Panc1 (cell line): Measurements from ENCODE around the gene EEIG1. TPM values are rescaled to one million over a fixed set of nuclear protein-coding genes. Genes with fewer than 3 reads are reported as not detected.

Source experiments
- ATAC-seq: fragments of 200-7000 bp; cut with Tn5 transposase; 2 replicates; pipeline ENCODE4 v1.9.1; 2020; ENCODE audit warnings: mild to moderate bottlenecking, moderate library complexity
- BruUV-seq: library from RNA; stranded (reverse); fragments of 400-500 nt; replicated peaks from 2 replicates; lab custom pipeline; 2021; lab: Mats Ljungman, UMichigan
- CTCF ChIA-PET: fragments of 300-600 bp; sonication (Branson Sonifier 250); formaldehyde crosslinking; loops from one replicate; lab custom pipeline; 2022; ENCODE audit warnings: antibody characterized with exemption; lab: Charles Lee
- POLR2A ChIA-PET: fragments of 300-600 bp; sonication (Branson Sonifier 250); formaldehyde crosslinking; loops from one replicate; lab custom pipeline; 2022; ENCODE audit warnings: antibody characterized with exemption; lab: Charles Lee
- DNase-seq: peaks from one replicate; pipeline ENCODE4 v3.0.0-alpha.2; 2010; ENCODE audit warnings: low read depth, low spot score
- H3K27ac ChIP-seq: 2 replicates; pipeline ENCODE4 v1.5.1; 2011; ENCODE audit warnings: mild to moderate bottlenecking, low read length, inconsistent platforms
- H3K27me3 ChIP-seq: fragments of 200-500 bp; sonication (Bioruptor generic); 2 replicates; pipeline ENCODE4 v1.6.0; 2014; ENCODE audit warnings: low read length, inconsistent platforms; ENCODE audit not compliant: control insufficient read depth, insufficient read depth
- H3K36me3 ChIP-seq: fragments of 200-500 bp; sonication (Bioruptor generic); 2 replicates; pipeline ENCODE4 v1.5.1; 2014; ENCODE audit warnings: inconsistent platforms, mild to moderate bottlenecking, low read length, moderate library complexity; ENCODE audit not compliant: control insufficient read depth, insufficient read depth
- H3K4me1 ChIP-seq: 2 replicates; pipeline ENCODE4 v1.5.1; 2011; ENCODE audit warnings: inconsistent platforms, mild to moderate bottlenecking, low read length, moderate library complexity; ENCODE audit not compliant: control insufficient read depth, insufficient read depth
- H3K4me3 ChIP-seq, 2 experiments: 2 replicates each; pipeline ENCODE4 v1.5.1; 2011 to 2012; ENCODE audit warnings: low read depth in 2 of 2, low read length in 2 of 2, mild to moderate bottlenecking in 2 of 2, inconsistent platforms in 1 of 2, moderate library complexity in 1 of 2
- H3K9me3 ChIP-seq: fragments of 200-500 bp; sonication (Bioruptor generic); 2 replicates; pipeline ENCODE4 v1.5.1; 2014; ENCODE audit warnings: low read depth, mild to moderate bottlenecking, inconsistent platforms, low read length, moderate library complexity; ENCODE audit not compliant: control insufficient read depth, insufficient read depth
- POLR2AphosphoS5 ChIP-seq: IDR thresholded peaks from 2 replicates; pipeline ENCODE4 v1.6.1; 2012; ENCODE audit warnings: mild to moderate bottlenecking, low read depth, low read length, moderate library complexity
- SIN3A ChIP-seq: IDR thresholded peaks from 2 replicates; pipeline ENCODE4 v1.6.1; 2012; ENCODE audit warnings: low read depth, mild to moderate bottlenecking, low read length, moderate library complexity, borderline replicate concordance; ENCODE audit not compliant: insufficient read depth
- TCF7L2 ChIP-seq: IDR thresholded peaks from 2 replicates; pipeline ENCODE4 v1.6.1; 2011; ENCODE audit warnings: mild to moderate bottlenecking, low read depth, low read length, inconsistent platforms
- in situ Hi-C: cut with HindIII; loops from 2 replicates; pipeline ENCODE4 v1.10.0; 2016; ENCODE audit warnings: low sequenced_read_pairs, low pct_unique_long_range_greater_than_20kb
- intact Hi-C: fragments of 100-400 bp; cut with micrococcal nuclease; formaldehyde crosslinking; loops from one replicate; pipeline ENCODE4 v1.10.0; 2022; ENCODE audit not compliant: unreplicated experiment
- total RNA-seq: library from RNA; stranded (reverse); gene quantifications from one replicate; pipeline ENCODE4 v1.2.1, GENCODE V29; 2021; ENCODE audit not compliant: unreplicated experiment
- TF ChIP-seq, protein P1 (sequence below), 2 experiments: IDR thresholded peaks; 2 replicates each; pipeline ENCODE4 v1.6.1; 2011 to 2012; ENCODE audit warnings: low read depth in 2 of 2, control low read depth in 1 of 2, low read length in 1 of 2, mild to moderate bottlenecking in 1 of 2, moderate library complexity in 1 of 2; ENCODE audit not compliant: insufficient read depth in 1 of 2
- TF ChIP-seq, protein P2 (sequence below): fragments of 450-650 bp; IDR thresholded peaks from 2 replicates; pipeline ENCODE4 v1.5.1; 2017; ENCODE audit warnings: mild to moderate bottlenecking

Gene EEIG1
- total RNA-seq, 1 experiment from 2014 or later = 361 TPM

DNA sequence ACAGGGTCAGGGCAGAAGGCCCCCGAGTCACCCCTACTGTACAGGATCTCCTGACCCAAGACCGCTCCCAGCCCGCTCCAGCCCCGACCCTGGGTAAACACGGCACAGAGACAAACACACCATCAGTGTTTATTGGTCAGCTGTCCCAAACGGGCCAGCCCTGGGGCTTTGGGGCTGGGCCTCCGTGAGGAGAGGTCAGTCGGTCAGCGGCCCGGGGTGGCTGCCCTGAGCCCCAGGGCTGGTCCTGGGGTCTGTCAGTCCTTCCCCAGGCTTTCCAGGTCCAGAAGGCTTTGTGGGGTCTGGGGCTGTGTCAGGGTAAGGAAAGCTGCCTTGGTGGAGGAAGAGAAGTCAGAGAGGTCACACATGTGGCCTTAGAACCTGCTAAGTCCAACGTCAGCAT is 45.8 kb downstream of the EEIG1 start:
- no TSS peak for BruUV-seq
- ChIA-PET POLR2A (no interaction called here), CTCF (no interaction called here)
- H3K27me3 ChIP-seq = no peaks in the 10 kb centered on the region
- H3K4me3 ChIP-seq = no peak overlapping the region
- in situ Hi-C loops = loop anchor here (25.0 kb wide), 1 partner anchor 152 kb away; no protein-coding TSS in a partner anchor
- H3K4me1 ChIP-seq = peaks cover 42% of the 10 kb centered on the region
- TF ChIP-seq, protein P1, sequence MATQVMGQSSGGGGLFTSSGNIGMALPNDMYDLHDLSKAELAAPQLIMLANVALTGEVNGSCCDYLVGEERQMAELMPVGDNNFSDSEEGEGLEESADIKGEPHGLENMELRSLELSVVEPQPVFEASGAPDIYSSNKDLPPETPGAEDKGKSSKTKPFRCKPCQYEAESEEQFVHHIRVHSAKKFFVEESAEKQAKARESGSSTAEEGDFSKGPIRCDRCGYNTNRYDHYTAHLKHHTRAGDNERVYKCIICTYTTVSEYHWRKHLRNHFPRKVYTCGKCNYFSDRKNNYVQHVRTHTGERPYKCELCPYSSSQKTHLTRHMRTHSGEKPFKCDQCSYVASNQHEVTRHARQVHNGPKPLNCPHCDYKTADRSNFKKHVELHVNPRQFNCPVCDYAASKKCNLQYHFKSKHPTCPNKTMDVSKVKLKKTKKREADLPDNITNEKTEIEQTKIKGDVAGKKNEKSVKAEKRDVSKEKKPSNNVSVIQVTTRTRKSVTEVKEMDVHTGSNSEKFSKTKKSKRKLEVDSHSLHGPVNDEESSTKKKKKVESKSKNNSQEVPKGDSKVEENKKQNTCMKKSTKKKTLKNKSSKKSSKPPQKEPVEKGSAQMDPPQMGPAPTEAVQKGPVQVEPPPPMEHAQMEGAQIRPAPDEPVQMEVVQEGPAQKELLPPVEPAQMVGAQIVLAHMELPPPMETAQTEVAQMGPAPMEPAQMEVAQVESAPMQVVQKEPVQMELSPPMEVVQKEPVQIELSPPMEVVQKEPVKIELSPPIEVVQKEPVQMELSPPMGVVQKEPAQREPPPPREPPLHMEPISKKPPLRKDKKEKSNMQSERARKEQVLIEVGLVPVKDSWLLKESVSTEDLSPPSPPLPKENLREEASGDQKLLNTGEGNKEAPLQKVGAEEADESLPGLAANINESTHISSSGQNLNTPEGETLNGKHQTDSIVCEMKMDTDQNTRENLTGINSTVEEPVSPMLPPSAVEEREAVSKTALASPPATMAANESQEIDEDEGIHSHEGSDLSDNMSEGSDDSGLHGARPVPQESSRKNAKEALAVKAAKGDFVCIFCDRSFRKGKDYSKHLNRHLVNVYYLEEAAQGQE (IDR thresholded peaks at IDR 0.05; ENCODE audit: insufficient read depth in 1 of 2, low read depth in 2 of 2, low read length in 1 of 2) = no peak
- no peak for TF ChIP-seq SIN3A
- TF ChIP-seq, protein P2, sequence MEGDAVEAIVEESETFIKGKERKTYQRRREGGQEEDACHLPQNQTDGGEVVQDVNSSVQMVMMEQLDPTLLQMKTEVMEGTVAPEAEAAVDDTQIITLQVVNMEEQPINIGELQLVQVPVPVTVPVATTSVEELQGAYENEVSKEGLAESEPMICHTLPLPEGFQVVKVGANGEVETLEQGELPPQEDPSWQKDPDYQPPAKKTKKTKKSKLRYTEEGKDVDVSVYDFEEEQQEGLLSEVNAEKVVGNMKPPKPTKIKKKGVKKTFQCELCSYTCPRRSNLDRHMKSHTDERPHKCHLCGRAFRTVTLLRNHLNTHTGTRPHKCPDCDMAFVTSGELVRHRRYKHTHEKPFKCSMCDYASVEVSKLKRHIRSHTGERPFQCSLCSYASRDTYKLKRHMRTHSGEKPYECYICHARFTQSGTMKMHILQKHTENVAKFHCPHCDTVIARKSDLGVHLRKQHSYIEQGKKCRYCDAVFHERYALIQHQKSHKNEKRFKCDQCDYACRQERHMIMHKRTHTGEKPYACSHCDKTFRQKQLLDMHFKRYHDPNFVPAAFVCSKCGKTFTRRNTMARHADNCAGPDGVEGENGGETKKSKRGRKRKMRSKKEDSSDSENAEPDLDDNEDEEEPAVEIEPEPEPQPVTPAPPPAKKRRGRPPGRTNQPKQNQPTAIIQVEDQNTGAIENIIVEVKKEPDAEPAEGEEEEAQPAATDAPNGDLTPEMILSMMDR = no peak
- no peak for TF ChIP-seq POLR2AphosphoS5
- no peak for TF ChIP-seq TCF7L2
- H3K36me3 ChIP-seq = peaks cover 4% of the 10 kb centered on the region; the same call in 1 of the 2 replicates
- no peaks in the 10 kb centered on the region for H3K9me3 ChIP-seq
- H3K27ac ChIP-seq = peak overlapping the region; percentile 93
- DNase-seq (no peak), ATAC-seq (no peak)
- intact Hi-C loops = no loop called here

DNA sequence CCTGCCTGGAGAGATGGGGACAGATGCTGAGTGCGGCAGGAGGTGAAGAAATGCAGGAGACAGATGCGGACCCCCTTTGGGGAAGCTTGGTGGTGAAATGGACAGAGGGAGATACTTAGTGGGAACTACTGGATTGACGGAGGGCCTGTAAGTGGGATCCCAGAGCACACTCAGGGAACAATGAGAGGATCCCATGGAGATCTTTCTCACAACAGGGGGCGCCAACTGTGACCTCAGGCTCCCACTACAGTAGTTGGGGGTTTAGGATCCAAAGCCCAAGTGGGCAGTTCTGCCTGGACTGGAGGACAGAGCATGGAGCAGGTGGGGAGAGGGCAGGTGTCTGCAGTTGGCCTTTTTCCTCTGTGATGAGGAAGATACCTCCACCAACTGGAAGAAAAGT is 46.5 kb downstream of the EEIG1 start:
- H3K9me3 ChIP-seq = no peaks in the 10 kb centered on the region
- H3K4me1 ChIP-seq = peaks cover 37% of the 10 kb centered on the region
- peak overlapping the region; percentile 93 for H3K27ac ChIP-seq
- CTCF ChIA-PET = no interaction called here
- DNase-seq (no peak), ATAC-seq (no peak)
- intact Hi-C loops = no loop called here
- in situ Hi-C loops = loop anchor here (25.0 kb wide), 1 partner anchor 153 kb away; no protein-coding TSS in a partner anchor
- POLR2A ChIA-PET = no interaction called here
- BruUV-seq = no TSS peak
- no peak overlapping the region for H3K4me3 ChIP-seq
- TF ChIP-seq, protein P2 = no peak; the same call in 1 of the 2 replicates
- TF ChIP-seq, protein P1 (IDR thresholded peaks at IDR 0.05; ENCODE audit: insufficient read depth in 1 of 2, low read depth in 2 of 2, low read length in 1 of 2) = no peak
- TF ChIP-seq POLR2AphosphoS5 (no peak), TCF7L2 (no peak), SIN3A (no peak)
- H3K27me3 ChIP-seq = no peaks in the 10 kb centered on the region
- peaks cover 4% of the 10 kb centered on the region; the same call in 1 of the 2 replicates for H3K36me3 ChIP-seq
